Bone marrow (tissue), 2 donors: Measurements from ENCODE around the gene LMF1.
"Not testable (repeated sequence)": the region's sequence is repeated elsewhere in the genome, so short reads cannot be mapped to it uniquely, and the experiment has no call there.

ENCODE experiments used
- DNase-seq, 2 donors: peaks; one replicate each; lab custom pipeline; 2025; lab: John Stamatoyannopoulos, UW

The LMF1 gene

DNA sequence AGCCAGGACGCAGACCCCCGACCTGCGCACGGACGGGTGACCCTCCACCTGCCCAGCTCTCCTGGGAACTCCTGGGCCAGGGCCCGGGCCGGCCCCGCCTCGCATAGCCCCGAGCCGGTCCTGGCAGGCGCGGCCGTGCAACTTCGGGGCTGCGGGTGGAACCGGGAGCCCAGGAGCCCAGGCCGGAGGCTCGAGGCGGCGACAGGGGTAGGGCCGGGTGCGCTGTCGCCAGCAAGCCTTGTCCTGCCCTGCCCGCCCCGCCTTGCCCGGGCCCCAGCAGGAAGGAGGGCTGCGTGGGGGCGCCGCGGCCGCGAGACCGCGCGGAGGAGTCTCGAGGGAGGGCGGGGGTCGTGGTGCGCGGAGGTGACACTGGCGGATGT is 408 bp downstream of the LMF1 start:
- DNase-seq: peak in 1 of 2 donors; percentile 70

DNA sequence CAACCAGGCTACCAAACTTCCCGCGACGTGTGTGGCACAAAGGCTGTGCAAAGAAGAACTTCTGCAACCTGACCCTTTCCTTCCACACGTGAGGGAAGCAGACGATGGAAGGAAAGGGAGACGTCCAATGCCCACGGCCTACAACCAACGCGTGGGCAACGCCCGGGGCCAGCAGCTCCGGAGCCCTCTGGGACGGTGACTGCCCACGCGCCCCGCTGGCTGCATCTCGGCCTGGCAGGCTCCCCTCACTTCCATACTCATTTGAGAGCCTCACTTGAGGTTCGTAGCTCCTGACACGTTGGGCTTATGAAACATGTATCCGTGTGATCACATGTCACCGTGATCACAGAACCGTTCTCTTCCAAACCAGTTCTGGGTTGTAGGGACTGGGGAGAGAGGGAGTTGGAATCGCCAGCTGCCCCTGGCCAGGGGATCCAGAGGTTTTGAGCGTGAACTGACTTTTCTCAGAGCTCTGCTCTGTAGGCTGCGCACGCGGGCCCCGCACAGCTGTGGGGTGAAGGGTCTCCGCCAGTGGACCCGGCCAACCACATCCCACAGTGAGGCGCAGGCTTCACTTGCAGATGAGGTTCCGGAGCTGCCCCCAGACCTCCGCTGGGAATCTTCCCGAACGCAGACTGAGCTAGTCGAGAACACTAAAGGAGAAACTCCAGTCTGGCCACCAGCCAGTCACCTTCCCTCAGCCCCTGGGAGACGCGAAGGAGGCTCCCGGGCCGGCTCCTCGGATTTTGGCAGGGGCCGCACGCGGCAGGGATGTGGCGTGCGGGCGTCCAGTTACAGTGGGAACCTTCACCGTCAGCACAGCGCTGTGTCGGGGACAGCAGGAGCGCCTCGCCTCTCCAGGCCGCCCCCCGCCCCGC is 1.0 kb downstream of the LMF1 start:
- no peak for DNase-seq

DNA sequence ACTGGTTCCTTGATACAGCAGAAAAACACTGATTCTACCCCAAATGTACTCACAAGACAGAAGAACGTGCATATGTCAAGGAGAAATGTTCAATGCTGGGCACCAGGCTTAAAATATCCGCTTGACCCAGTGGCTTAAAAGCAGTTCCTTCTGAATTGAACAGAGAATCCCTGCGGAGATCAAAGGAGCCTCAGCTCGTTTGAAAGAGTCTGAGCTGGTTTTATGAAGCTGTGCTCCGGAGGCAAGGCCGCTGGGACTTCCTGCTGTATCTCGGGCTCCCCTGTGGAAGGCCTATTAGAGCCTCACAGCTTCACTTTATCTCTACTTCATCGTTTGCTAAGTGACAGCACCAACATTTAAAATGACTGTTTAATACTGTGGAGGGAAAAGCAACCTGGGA is 2.2 kb downstream of the LMF1 start:
- DNase-seq: no peak

DNA sequence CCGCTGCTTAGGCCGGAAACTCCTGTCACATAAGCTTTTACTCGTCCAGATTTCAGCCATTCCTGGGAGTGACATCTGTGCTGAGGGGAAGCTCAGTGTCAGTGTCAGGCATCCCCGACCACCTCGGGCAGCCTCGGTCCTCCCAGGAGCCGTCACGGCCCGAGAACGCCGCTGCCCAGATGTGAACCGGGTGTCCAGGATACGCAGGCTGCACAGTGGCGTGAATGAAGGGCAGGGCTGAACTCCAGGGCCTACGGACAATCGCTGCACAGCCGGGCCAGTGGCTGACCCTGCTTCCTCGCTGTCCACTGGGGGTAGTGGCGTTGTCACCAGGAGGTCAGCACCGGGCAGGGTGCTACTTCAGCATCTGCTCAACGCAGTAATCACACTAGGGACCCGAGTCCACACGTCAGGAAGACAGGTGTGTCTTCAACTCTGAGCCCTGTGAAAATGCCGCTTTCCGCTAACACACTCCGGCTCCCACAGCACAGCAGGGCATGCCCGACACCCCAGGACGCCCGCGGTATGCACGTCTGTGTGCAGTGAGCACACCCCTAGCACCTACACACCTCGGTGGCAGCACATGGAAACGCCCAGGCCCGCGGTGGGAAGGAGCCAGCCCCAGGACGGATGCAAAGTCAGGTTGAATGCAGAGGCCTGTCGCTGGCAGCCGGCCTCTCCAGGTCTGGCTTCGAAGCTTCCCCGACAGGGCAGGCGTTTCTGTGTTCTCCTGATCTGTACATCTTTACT is 3.1 kb downstream of the LMF1 start:
- no peak for DNase-seq

DNA sequence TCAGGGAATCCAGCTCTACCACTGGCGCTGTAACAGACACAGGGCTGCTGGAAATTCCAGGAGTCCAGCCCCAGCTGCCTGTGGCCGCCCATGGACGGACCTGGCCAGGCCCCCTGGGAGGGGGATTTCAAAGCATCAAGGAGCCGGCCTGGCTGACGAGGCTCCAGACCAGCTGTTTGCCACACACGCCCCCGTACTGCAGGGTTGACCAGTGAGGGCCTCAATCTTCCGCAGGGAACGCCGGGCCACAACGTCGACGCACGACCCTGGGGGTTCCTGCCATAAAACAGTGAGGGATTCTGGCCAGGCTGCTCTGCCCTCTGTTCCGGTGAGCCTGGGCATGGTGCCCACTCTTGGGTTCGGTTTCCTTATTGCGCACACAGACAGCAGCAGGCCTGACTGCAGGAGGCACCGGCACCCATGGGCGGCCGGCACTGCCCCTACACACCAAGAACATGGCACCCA is 3.7 kb downstream of the LMF1 start:
- no peak for DNase-seq

DNA sequence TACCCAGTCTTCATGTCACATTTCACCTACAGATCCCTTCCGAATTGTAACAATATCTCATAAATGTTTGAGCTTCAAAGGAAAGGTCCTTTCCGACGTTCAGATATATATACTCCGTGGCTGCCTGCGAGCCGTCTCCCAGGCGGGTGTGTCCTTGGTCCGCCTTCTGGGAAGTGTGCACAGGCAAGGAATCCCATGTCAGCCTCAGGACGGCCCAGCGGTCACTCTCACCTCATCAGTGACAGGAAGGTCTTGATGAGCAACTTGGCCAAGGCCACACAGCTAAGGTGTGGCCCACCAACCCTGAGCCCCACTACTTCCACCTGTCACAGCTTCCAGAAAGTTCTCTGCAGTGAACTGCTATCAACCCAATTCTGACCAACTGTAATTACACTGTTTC is 4.3 kb downstream of the LMF1 start:
- no peak for DNase-seq

DNA sequence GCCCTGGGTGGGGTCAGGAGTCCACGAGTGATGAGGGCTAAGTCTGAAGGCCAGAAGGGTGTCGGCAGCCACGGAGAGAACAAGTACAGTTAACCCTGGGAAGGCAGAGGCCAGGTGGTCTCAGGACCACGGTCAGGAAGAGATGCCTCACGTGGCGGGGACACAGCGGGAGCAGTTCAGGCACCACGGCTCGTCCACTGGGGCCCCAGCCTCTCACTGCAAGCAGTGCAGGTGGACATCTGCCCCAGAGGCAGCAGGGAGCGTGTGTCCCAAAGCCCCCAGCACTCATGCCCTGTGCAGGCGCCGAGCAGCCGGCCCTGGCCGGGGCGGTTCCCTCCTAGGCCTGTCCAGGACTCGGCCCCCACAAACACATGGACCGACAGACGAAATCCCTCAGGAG is 4.7 kb downstream of the LMF1 start:
- DNase-seq: no peak

DNA sequence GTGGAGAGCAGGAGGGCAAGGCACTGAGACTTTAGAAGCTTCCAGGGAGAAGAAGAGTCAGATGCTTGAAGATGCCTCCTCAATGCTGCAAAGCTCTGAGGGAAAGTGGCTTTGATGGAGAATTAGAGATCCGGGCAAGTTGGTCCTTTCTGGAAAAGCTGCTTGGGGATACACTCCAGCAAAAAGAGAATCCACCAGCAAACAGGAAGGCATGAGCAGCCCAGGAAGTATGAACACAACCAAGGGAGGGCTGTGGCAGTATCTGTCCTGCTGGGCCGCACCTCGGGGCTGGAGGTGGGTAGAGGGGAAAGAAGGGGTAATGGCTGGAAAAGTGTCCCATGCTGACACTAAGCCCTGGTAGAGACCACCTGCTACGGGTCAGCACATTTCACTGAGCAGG is 5.3 kb downstream of the LMF1 start:
- no peak for DNase-seq

DNA sequence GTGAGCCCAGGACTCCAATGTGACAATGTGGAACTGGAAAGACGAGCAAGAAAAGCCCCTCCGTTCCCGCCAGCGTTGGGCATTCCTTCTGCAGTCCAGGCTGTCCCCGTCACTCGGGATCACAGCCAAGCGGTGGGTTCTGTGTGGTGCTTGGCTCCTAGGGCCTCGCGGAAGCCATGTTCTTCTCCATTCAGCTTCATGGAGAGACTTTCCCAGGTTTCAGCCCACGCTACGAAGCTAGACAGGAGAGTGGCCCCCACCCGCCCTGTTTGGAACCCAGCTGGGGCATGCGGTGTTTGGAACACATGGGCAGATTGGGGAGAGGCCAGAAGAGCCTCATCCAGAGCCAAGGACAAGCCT is 5.8 kb downstream of the LMF1 start:
- no peak for DNase-seq

DNA sequence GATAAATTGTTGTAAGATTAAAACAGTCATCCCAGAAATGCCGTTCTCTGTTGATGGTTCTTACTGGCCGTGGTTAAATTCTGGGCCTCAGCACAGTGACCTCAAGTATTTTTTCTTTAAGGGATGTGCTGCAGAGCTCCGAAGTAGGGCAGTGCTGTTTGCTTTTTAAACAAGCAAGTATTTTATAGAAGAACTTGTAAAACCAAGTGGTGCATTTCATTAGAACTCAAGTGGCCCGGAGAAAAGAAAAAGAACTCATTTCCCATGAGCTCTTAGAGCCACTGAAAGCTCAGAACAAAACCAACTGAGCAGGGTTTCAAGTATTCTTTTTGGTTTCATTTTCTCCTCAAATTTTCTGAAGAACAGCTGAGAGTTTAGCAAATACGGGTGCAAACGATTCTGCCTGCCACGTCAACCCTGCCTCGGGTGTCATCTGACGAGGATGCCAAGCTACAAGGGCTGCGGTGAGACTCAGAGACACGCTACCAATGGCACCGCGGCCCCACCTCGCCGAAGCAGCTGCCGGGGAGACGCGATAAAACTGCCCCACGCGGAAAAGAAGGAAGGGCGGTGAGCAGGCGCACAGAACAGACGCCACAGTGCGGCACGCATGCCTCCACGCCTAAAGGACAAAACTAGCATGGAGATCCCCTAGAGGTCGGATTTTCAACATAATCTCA is 6.3 kb downstream of the LMF1 start:
- DNase-seq: no peak

DNA sequence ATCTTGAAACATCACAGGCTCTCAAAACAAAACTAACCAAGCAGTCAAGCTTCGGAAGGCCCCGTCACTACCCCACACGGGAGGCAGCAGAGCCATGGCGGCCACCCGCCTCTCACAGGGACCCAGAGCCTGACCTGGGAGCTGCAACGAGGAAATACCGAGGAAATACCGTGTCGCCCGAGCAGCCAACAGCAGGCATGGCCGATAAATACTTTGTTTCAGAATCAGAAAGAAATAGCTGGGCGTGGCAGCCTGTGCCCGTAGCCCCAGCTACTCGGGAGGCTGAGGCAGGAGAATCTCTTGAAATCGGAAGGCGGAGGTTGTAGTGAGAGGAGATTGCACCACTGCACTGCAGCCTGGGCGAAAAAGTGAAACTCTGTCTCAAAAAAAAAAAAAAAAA is 6.9 kb downstream of the LMF1 start:
- no peak for DNase-seq

DNA sequence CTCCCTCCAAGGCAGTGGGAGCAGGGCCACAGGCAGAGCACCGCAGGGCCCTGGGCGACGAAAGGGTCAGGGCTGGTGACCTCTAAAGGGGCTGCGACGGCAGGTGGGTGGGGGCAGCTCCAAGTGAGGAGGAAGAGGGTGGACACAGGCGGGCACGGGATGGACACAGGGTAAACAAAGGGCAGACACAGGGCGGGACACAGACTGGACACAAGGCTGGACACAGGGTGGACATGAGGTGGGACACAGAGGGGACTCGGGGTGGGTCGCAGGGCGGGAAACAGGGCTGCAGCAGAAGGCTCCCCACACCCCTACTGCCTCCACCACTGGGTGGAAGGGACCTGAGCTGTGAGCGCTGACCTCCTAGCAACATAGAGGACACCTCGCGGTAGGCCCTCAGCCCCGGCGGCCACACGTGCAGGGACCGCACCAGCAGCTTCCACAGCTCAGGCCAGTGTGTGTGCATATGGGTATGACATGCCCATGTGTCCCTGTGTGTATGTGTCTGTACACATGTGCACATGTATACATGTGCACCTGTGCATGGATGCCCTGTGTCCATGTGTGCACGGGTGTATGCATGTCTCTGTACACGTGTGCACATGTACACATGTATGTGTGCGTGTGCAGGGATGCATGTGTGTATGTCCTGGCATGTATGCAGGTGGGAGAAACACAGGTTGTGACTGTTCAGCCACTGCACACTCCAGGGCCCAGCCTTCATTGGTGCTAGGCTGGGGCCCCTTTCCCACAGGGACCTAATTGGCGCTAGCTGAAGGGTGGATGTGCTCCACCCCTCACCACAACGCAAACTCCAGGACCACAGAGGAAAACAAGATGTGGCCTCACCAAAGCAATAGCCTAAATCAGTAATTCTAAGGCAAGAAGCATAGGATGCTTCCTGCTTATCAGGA is 7.6 kb downstream of the LMF1 start:
- DNase-seq: no peak

DNA sequence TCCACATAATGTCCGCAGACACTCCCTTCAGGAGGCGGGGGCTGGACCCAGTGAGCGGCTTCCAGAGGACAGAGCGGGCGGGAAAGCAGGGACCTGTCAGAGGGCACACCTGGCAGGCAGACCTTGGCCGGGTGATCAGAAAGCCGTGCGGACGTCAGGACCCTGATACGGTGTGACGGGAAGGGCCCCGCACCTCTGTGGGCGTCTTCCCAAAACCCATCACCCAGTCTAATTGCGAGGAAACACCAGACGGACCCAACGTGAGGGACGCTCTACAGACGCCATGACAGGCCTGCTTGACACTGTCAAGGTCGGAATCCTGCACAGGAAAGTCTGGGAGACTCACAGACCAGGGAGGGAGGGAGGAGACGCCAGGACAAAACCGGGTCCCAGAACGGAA is 8.4 kb downstream of the LMF1 start:
- no peak for DNase-seq

DNA sequence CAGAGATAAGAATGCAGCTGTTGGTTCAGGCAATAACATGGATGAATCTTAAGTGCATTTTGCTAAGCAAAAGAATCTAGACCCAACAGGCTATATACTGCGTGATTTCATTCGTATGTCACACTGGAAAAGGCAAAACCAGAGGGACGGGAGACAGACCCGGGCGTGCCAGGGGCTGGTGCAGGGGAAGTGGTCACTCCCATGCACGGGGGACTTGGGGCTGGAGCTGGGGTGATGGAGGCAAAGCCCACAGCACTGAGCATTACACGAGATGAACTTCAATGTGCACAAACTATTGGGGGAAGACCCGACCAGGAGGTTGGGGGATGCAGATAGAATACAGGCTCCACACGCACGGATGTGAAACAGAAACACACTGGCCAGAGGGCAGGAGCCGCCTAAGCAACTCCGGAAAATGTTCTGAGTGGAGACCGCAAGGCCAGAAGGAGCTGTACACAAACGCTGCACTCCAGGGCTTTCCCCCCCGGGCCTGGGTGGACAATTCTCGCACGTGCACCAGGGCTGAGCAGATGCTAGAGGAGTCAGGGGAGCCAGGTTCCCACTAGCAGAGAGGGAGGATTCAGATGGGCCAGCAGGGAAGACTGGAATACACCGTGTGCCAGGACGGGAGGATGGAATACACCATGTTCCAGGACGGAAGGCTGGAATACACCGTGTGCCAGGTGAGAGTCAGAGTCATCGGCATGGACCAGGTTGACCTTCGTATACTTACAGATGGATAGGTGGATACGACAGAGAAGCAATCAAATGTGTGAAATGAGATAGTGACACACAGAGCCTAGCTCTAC is 11.3 kb downstream of the LMF1 start:
- DNase-seq: no peak

DNA sequence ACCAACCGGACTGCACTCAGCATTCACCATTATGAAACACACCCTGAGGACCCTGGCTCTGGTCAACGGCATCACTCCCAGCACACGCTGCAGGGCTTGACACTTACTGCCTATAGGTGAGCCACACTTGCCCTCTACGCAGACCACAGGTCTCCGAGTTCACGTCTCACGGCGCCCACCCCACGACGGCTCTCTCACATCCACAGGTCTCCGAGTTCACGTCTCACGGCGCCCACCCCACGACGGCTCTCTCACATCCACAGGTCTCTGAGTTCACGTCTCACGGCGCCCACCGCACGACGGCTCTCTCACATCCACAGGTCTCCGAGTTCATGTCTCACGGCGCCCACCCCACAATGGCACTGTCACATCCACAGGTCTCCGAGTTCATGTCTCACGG is 15.0 kb downstream of the LMF1 start:
- DNase-seq: not testable (repeated sequence)

DNA sequence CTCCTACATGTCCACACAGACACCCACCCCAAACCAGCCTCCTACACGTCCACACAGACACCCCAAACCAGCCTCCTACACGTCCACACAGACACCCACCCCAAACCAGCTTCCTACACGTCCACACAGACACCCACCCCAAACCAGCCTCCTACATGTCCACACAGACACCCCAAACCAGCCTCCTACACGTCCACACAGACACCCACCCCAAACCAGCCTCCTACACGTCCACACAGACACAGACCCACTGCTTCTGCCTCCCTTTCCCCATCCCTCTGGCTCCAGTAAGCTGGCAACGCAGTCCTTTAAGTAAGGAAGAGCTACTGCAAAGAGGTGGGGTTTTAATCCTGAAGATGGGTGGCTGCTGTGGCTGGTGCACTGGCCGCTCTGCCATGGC is 17.0 kb downstream of the LMF1 start:
- DNase-seq: not testable (repeated sequence)

DNA sequence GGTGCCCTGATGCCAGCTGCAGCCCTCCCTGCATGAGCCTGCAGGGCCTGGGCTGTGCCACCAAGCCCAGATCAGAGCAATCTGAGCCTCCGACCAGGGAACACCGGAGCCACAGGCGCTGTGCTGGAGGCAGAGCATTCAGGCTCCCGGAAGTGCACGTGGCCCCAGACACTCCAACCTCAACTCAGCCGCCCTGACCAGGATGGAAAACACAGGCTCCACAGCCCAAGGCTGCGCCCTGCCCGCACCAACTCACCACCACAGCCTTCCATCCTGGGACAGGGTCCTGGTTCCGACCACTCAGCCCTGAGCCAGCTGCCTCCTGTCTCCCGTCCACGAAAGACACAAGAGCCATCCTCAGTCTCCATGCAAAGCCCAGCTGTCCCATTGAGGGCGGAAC is 18.5 kb downstream of the LMF1 start:
- DNase-seq: no peak

DNA sequence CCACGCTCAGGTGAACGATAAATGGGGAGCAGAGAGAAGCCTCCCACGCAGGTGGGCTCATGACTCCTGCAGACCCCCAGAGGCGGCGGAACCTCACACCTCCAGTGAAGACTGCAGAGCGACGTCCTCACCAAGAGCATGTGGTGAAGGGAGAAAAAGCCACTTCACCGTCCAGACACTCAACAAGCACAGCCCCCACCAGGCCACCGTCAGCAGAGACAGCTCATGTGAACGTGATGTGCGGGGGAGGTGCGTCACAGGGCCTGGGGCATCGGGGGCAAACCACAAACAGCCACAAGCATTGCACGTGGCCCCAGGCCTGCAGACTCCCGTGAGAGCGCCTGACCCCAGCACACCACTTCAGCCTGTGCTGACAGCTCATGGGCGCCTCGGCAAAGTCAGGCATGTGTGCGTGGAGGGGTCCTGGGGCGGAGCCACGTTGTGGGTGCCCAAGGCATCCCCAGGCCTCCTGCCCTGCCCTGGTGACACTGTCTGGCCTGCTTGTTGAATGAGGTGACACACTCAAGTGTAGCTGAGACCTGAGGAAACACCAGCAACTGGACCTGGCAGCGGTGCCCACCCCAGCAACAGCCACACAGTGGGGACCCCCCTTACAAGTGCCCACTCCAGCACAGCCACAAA is 19.0 kb downstream of the LMF1 start:
- no peak for DNase-seq

DNA sequence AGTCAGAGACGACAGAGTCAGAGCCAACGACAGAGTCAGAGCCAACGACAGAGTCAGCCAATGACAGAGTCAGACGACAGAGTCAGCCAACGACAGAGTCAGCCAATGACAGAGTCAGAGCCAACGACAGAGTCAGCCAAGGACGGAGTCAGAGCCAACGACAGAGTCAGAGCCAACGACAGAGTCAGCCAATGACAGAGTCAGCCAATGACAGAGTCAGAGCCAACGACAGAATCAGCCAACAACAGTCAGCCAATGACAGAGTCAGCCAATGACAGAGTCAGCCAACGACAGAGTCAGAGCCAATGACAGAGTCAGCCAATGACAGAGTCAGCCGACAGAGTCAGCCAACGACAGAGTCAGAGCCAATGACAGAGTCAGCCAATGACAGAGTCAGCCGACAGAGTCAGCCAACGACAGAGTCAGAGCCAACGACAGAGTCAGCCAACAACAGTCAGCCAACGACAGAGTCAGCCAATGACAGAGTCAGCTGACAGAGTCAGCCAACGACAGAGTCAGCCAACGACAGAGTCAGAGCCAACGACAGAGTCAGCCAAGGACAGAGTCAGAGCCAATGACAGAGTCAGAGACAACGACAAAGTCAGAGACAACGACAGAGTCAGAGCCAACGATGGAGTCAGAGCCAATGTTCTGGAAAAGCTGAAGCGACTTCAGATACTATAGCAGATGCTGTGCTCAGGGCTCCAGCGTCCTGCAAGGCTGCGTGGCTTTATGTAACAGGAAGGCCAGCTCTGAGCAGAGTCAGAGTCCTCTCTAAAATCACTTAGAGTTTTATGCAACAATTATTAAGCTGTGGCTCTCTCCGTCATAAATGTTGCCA is 19.8 kb downstream of the LMF1 start:
- not testable (repeated sequence) for DNase-seq
